Adipose tissue (tissue), 3 donors: ENCODE data around the gene PTPRE. TPM values are rescaled to one million over a fixed set of nuclear protein-coding genes. Genes with fewer than 3 reads are reported as not detected.
A peak's percentile ranks its signal among the peaks of the same experiment; 100 is the strongest.

Experiments
- H3K27ac ChIP-seq: one replicate; pipeline ENCODE4 v1.5.1; 2013; ENCODE audit warnings: low read depth, low read length
- WGBS, 3 donors: extraction: QIAGEN DNeasy Blood & Tissue Kit; methylation state at CpG; one replicate each; pipeline ENCODE4 v1.1.7; 2013; 5-methylcytosine and 5-hydroxymethylcytosine counted together
- polyA plus RNA-seq, 3 donors: library from polyadenylated mRNA; stranded (reverse); fragments of 200-250 nt; gene quantifications; one replicate each; pipeline ENCODE4 v1.2.3, GENCODE V29; 2013
- donor health status: healthy with polysubstance abuse.
- donor health status: Bipolar disorder and iron deficiency.
- donor health status: healthy.

PTPRE gene
- polyA plus RNA-seq, 3 donors = 1.4 to 16.9 (median 10.8) TPM

DNA sequence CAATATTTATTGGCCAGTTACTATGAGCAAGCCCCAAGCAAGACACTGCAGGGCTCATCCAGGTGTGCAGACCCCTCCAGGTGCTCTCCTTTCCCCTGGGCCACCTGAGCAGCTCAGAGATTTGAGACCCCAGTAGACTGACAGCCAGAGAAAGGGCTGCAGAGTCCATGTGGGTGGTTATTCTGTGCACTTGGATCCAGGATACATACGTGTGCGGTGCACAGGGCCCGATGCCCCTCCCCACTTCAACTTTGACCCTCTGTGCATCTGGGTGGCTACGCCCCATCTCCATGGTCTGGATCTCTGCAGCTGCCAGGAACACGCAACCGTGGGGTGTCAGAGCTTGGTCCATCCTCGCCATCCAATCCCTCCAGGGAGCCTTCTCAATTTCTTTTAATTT lies 146.5 kb downstream of the PTPRE start:
- WGBS, 3 donors = 91 to 96% (median 95%) methylated on average over 7 of the region's 7 CpGs
- no peak overlapping the region for H3K27ac ChIP-seq

DNA sequence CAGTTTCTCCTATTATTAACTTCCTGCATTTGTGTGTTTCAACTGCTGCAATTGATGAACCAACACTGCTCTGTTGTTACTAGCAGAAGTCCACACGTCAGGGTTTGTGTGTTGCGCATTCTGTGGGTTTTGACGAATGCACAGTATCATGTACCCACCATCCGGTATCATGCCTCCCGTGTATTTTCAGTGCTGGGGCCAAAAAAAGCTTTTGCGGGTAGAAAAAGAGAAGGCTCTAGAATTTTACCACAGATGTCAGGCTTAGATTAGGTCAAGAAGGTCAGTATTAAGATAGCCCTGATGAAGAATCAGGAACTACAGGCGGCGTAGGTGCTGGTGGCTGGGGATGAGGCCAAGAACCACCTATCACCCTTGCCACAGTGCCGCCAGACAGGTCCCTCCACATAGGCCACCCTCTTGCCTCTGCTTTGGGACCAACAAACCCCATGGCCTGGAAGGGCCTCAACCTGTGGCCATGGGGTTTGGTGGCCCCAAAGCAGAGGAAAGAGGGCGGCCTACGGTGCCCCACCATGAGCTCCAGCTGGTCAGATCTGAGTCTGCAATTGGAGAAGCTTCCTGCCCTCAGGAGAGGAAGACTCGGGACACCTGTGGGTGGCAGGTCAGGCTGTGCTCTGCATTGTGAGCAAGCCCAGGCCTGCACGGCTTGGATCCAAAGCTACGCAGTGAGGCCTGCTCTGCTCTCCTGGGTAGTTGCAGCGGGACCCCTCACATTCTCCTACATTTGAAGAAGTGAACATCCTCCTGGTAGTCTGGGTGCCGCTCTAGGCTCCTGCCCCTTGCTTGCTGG lies 147.5 kb downstream of the PTPRE start:
- 70 to 86% (median 74%) methylated on average over 16 of the region's 16 CpGs for WGBS, 3 donors
- H3K27ac ChIP-seq = peak overlapping the region; percentile 67

DNA sequence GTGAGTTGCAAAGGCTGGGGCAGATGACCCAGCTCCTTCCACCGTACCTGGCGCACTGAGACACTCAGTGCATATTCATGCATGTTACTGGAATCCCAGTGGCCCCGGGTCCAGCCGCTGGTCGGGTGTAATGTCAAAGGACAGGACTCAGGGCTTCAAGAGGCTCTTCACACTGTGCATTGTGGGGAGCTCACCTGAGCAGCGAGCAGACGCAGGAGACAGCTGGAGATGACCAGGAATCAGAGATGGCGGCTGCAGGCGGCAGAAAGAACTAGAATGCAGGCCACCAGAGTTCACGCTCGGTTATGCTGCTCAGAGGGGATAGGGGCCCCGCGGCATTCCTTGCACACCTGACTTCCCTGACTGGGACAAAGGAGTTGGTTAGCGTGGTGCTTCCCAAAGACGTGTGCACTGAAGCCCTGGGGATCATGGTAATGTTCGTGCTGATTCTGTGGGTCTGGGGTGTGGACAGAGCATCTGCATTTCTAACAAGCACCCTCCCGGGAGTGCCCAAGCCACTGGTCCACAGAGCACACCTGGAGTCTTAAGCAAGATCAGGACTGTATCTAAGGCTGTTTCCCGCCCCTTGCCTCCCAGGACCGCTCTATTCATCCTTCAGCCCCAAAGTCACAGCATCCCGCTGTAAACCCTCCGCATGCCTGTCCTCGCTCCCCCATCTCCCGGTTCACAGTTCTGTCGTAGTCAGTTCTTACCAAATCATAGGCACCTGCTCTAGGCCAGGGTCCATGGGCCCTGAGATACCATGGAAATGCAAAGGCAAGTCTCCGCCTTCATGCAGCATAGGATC lies 148.4 kb downstream of the PTPRE start:
- WGBS, 3 donors = 91 to 96% (median 96%) methylated on average over 25 of the region's 25 CpGs
- H3K27ac ChIP-seq = no peak overlapping the region

DNA sequence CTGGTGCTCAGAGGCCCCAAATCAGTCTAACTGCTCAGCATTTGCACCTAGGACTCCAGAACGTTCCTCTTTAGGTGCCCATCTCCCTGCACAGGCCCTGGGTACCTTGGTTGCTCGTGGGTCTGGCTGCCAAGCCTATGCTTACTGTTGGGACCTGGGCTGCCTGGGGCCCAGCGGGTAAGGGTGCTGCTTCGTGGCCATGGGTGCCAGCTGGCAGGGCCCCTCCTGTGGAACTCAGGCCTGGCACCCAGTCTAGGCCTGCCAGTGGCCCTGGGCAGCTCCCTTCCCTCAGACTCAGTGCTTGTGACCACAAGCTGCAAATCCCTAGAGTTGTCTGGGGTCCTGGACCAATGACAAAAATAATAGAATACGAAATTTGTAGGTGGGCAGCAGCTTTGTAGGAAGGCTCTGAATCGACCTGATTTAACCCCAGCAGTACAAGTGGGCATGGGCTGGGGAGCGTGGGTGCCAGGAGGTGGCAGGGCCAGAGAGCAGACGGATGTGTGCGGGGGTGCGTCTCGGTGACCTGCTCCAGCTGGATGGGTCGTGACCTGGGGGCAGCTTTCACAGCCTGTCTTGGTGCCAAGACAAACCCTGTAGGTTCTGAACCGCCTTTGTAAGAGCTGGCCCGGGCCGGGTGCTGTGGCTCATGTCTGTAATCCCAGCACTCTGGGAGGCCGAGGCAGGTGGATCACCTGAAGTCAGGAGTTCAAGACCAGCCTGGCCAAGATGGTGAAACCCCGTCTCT lies 149.6 kb downstream of the PTPRE start:
- WGBS, 3 donors = 81 to 95% (median 92%) methylated on average over 17 of the region's 17 CpGs
- no peak overlapping the region for H3K27ac ChIP-seq

DNA sequence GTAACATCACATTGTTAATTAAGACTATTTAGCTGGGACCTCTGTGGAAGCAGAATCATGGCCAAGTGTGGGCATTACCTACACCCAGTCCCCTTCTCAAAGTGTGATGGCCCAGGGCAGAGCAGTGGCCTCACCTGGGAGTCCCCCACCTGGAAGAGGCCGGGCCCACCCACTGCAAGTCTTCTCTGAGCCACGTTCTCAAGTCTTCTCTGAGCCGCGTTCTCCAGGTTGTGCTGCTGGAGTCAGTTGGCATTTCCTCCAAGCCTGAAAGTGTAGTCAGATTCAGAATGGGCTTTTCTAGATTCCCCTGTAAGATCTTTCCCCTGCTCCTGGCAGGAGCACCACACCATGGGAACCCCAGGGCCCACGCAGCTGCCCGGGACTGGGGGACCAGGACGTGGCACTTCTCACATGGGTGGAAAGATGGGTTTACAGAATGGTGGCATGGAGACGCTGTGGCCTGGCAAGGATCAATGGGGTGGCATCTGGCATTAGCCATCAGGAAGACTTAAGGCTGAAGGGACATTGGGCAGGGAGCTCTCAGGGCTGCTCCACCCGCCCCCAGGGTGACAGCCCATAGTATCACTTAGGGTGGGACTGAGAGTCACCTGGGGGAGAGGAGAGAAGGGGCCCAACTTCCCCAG lies 151.3 kb downstream of the PTPRE start:
- WGBS, 3 donors = 77 to 98% (median 97%) methylated on average over 9 of the region's 9 CpGs
- no peak overlapping the region for H3K27ac ChIP-seq

GRCh38 chr10:128058750-128059134 lies 151.8 kb downstream of the PTPRE start:
- no peak overlapping the region for H3K27ac ChIP-seq

DNA sequence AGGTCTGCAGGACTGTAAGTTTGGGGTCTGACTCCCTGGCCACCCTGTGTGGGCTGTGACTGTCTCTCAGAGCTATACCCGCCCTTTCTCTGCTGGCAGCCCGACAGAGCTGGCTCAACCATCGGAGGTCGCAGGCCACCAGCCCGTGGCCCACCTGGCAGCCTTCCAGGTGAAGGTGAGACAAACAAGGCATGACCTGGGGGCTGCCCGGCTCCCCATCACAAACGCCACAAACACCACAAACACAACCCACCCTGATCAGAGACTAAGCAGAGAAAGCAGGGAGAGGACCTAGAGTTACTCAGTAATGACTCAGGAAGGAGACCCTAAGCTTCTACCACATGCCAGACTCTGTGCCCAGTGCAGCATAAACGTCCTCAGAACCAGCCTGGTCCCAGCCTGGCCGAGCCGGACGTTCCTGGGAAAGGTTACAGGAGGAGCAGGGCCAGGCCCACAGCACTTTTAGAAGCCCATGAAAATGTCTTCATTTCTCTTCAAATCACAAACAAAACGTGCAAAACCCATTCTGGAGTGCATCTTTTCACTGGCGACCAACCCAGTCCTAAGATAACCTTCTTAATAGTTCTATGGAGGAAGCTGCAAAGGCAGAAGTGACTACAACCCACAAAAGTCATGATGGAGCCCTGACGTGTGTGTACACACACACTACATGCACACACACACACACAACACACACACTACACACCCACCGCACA lies 152.5 kb downstream of the PTPRE start:
- H3K27ac ChIP-seq = no peak overlapping the region
- 77 to 78% (median 77%) methylated on average over 15 of the region's 15 CpGs for WGBS, 3 donors

DNA sequence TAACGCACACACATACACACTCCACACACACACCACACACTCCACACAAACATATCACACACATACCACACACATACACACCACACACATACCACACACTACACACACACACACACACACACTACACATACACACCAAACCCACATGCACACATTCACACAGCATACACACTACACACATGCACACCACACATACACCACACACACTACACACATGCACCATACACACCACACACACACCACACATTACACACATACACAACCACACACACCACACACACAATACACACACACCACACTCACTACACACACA lies 153.0 kb downstream of the PTPRE start:
- no peak overlapping the region for H3K27ac ChIP-seq
- WGBS, 3 donors = 33 to 100% (median 98%) methylated on average over 1 of the region's 1 CpG

DNA sequence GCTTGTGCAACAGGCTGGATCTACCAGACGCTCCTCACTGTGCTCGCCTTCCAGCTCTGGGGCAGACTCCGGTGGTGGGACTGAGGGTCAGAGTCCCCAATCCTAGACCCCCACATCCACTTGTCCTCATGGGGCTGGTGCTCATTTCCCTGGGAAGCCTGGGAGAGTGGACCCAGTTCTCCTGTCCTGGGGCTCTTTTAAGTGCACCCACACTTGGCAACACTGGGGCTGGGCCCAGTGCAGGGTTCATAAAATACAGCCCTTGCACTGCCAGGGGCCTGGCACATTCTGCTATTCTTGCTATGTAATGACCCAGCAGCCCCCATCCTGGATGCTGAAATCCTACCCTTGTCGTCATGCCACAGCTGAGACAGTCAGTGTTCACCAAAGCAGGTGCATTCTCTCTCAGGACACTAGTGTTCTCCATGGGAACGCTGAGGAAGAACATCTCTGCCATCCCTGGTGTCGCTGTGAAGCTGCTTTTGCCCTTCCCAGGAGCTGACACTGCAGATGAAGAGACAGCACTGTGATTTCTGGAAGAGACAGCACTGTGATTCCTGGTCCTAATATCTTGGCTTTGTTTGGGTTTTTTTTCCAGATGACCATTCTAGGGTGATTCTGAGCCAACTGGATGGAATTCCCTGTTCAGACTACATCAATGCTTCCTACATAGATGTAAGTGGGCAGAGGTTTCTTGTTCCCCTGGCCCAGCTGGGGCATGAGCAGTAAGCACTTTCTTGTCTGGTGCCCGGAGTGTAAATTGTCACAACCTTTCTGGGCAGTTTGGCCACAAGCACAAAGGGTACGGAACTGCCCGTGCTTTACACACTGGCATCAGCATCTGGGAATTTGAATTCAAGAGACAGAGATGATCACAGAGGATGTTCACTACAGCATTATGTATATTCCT lies 153.7 kb downstream of the PTPRE start:
- WGBS, 3 donors = 85 to 95% (median 91%) methylated on average over 9 of the region's 9 CpGs

GRCh38 chr10:128061306-128062300 lies 154.7 kb downstream of the PTPRE start:
- 58 to 87% (median 81%) methylated on average over 14 of the region's 14 CpGs for WGBS, 3 donors
- H3K27ac ChIP-seq = no peak overlapping the region

More for the DNA sequence above, 153.7 kb downstream of the PTPRE start:
- no peak overlapping the region for H3K27ac ChIP-seq

DNA sequence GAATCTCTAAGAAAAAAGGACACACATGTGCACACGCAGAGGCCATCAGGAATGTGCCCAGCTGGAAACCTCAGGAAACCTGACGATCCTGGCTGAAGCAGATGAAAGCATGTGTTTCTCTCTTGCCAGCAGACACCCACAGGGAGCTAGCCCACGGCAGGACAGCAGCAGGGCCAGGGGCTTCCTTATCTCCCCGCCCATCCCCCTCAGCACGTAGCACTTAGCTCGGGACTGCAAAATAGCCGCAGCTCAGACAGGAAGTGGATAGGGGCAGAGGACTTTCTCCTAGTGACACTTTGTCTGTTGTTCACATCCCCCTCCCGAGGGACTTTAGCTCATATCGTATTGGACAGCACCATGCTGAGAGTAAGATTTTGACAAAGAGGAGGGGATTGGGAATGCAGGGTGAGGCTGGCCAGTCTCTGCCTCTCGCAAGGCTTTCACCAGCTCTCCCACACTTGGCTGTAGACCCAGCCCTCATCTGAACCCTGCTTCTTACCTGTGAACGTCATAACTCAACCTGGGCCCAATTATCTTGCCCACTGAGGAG lies 155.5 kb downstream of the PTPRE start:
- H3K27ac ChIP-seq = no peak overlapping the region
- WGBS, 3 donors = 26 to 38% (median 31%) methylated on average over 11 of the region's 11 CpGs

DNA sequence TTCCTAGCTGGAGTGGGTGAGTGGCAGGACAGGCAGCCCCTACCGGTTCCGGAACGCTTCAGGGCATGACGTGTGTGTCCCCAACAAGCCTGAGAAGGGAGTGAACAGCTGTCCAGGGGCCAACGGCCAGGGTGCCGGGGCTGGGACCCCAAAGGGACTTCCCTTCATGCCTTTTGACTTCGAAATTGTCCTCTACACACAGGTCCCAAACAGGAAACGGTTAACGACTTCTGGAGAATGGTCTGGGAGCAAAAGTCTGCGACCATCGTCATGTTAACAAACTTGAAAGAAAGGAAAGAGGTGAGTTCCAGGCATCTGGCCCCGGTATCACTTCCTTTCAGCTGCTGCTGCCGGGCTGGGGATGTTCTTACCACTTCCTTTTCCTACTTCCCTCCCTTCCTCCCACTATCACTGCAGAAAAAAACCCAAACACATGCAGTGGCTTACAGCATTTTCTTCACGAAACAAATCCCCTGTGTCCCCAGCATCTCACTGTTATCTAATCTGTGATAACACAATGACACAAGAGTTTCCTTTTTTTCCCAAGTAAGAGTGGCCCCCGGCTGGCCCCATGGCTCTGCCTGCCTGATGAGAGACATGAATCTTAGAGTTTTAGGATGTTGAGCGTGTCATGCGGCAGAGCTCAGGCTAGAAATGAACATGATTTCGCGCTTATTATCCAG lies 156.1 kb downstream of the PTPRE start:
- peak overlapping the region; percentile 36 for H3K27ac ChIP-seq
- WGBS, 3 donors = 21 to 42% (median 31%) methylated on average over 19 of the region's 19 CpGs

GRCh38 chr10:128063736-128064107 lies 156.8 kb downstream of the PTPRE start:
- WGBS, 3 donors = 65 to 75% (median 71%) methylated on average over 7 of the region's 7 CpGs
- H3K27ac ChIP-seq = peak overlapping the region; percentile 84

DNA sequence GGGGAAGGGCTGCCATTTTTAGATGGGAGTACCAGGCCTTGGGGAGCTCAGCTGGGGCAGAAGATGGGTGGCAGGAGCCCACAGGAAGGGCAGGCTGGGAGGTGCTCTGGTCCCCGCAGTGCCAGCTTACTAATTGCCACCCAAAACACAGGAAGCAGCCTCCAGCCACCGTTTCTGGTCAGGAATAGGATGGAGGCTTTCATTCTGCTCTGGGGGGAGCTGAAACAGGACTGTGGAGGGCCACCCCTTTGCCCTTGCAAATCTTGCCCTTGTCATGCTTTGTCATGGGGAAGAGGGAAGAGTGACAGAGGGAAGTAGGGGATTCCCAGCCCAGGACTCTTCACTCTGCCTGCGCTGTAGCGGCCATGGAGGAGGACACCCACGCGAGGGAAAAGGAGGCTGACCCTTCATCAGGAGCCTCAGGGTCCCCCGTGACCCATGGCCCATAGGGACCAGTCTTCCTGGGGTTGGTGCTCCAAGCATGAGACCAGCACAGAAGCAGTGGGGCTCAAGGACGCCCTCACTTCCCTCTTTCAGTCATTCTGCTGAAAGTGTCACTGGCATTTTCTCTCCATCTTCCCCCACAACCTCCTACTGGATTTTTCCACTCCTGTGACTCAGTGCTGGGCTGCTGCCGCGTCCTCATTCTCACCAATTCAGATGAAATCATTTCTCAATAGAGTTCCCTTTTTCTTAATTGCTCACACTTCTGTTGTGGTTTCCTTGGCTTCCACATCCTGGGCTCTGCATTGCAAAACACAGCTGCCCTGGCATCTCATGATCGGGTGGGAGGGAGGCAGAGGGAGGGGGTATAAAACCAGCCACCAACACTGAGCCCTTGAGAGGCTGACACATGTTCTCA lies 157.4 kb downstream of the PTPRE start:
- H3K27ac ChIP-seq = peak overlapping the region; percentile 84
- WGBS, 3 donors = 38 to 69% (median 45%) methylated on average over 11 of the region's 11 CpGs
